ENCODE data around the gene SLC8A1.

- TF ChIP-seq CTCF (IDR thresholded peaks at IDR 0.05) (no peak), POLR2A (IDR thresholded peaks at IDR 0.05) (no peak)
These were observed 351.2 kb downstream of the SLC8A1 start for GRCh38 chr2:40100676-40101075.

Measured in adrenal gland (tissue), 5 donors.